IPS-20b (cell line): ENCODE data around the gene SLFN13.

Source experiments
- H3K27ac ChIP-seq: one replicate; pipeline ENCODE4 v1.5.1; 2013; ENCODE audit warnings: low read length
- H3K27me3 ChIP-seq: 2 replicates; pipeline ENCODE4 v1.6.1; 2013; ENCODE audit warnings: mild to moderate bottlenecking, low read length, inconsistent platforms; ENCODE audit not compliant: insufficient read depth
- H3K36me3 ChIP-seq: 2 replicates; pipeline ENCODE4 v1.6.1; 2013; ENCODE audit warnings: low read depth, mild to moderate bottlenecking, inconsistent platforms, low read length, moderate library complexity; ENCODE audit not compliant: insufficient read depth
- H3K4me1 ChIP-seq: 2 replicates; pipeline ENCODE4 v1.6.1; 2013; ENCODE audit warnings: mild to moderate bottlenecking, control low read depth, inconsistent platforms, low read length, moderate library complexity; ENCODE audit not compliant: insufficient read depth
- H3K4me3 ChIP-seq: 2 replicates; pipeline ENCODE4 v1.5.1; 2013; ENCODE audit warnings: mild to moderate bottlenecking, low read length, inconsistent platforms
- H3K9ac ChIP-seq: 2 replicates; pipeline ENCODE4 v1.6.1; 2013; ENCODE audit warnings: low read depth, mild to moderate bottlenecking, inconsistent platforms, low read length, moderate library complexity
- H3K9me3 ChIP-seq: 2 replicates; pipeline ENCODE4 v1.6.1; 2013; ENCODE audit warnings: mild to moderate bottlenecking, low read depth, low read length, inconsistent platforms; ENCODE audit not compliant: insufficient read depth

The SLFN13 gene

GRCh38 chr17:35387496-35387895 is 61.1 kb downstream of the SLFN13 start:
- Histone ChIP-seq H3K9ac (no peak overlapping the region), H3K27ac (no peak overlapping the region)

More at GRCh38 chr17:35387496-35387895, 61.1 kb downstream of the SLFN13 start:
- H3K9me3 ChIP-seq, result peaks cover 8% of the 10 kb centered on the region; the same call in 1 of the 2 replicates
- H3K27me3 ChIP-seq, result no peaks in the 10 kb centered on the region
- H3K4me1 ChIP-seq, result no peaks in the 10 kb centered on the region
- H3K4me3 ChIP-seq, result no peak overlapping the region
- H3K36me3 ChIP-seq, result no peaks in the 10 kb centered on the region
